Neuron (in vitro differentiated cells): ENCODE results near the gene PARP16.

ENCODE experiments used
- H2AFZ ChIP-seq: one replicate; pipeline ENCODE4 v1.6.1; 2013; ENCODE audit warnings: low read depth, mild to moderate bottlenecking, inconsistent platforms, low read length, moderate library complexity
- H3K27me3 ChIP-seq: one replicate; pipeline ENCODE4 v1.6.1; 2013; ENCODE audit warnings: low read length; ENCODE audit not compliant: insufficient read depth
- H3K36me3 ChIP-seq: one replicate; pipeline ENCODE4 v1.6.1; 2013; ENCODE audit warnings: low read length; ENCODE audit not compliant: insufficient read depth
- H3K4me1 ChIP-seq: one replicate; pipeline ENCODE4 v1.6.1; 2013; ENCODE audit warnings: low read length; ENCODE audit not compliant: insufficient read depth
- H3K4me3 ChIP-seq: 2 replicates; pipeline ENCODE4 v1.5.1; 2013; ENCODE audit warnings: mild to moderate bottlenecking, low read length, moderate library complexity
- H3K9me3 ChIP-seq: one replicate; pipeline ENCODE4 v1.6.1; 2013; ENCODE audit warnings: low read length

The PARP16 gene

DNA sequence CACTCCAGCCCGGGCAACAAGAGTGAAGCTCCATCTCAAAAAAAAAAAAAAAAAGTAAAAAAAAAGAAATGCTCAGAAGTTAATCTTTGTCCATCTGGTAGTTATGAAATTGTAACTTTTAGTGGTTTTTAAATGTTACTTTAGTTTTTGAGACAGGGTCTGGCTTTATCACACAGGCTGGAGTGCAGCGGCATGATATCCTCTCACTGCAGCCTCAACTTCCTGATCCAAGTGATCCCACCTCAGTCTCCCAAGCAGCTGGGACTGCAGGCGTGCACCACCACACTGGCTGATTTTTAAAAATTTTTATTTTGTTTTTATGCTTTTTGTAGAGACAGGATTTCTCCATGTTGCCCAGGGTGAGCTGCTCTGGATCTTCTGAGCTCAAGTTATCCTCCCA is 19.1 kb upstream of the PARP16 start:
- Histone ChIP-seq H3K4me1 (peaks cover 6% of the 10 kb centered on the region), H2AFZ (no peak overlapping the region), H3K27me3 (no peaks in the 10 kb centered on the region), H3K9me3 (no peaks in the 10 kb centered on the region), H3K4me3 (no peak overlapping the region), H3K36me3 (no peaks in the 10 kb centered on the region)

DNA sequence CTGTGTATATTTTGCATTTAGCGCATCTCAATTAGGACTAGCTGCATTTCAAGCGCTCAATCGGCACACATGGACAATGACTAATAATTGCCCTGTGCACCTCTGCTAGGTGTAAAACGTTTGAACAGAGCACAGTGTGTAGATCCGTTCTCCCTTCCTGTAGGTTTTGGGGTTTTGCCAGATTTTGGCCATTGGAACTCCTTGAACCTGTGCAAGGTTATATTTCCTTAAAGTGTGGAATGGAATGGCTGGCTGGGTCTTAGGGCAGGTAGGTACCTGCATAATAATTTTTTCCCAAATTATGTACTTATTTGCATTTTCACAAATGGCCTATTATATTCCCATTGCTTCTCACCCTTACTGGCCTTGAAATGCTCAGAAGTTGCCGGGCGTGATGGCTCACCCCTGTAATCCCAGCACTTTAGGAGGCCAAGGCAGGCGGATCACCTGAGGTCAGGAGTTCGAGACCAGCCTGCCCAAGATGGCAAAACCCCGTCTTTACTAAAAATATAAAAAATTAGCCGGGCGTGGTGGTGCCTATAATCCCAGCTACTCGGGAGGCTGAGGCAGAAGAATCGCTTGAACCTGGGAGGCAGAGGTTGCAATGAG is 18.6 kb upstream of the PARP16 start:
- H3K36me3 ChIP-seq: no peaks in the 10 kb centered on the region
- H3K4me1 ChIP-seq: peaks cover 6% of the 10 kb centered on the region
- H3K27me3 ChIP-seq: no peaks in the 10 kb centered on the region
- no peaks in the 10 kb centered on the region for H3K9me3 ChIP-seq
- no peak overlapping the region for H2AFZ ChIP-seq
- H3K4me3 ChIP-seq: no peak overlapping the region

DNA sequence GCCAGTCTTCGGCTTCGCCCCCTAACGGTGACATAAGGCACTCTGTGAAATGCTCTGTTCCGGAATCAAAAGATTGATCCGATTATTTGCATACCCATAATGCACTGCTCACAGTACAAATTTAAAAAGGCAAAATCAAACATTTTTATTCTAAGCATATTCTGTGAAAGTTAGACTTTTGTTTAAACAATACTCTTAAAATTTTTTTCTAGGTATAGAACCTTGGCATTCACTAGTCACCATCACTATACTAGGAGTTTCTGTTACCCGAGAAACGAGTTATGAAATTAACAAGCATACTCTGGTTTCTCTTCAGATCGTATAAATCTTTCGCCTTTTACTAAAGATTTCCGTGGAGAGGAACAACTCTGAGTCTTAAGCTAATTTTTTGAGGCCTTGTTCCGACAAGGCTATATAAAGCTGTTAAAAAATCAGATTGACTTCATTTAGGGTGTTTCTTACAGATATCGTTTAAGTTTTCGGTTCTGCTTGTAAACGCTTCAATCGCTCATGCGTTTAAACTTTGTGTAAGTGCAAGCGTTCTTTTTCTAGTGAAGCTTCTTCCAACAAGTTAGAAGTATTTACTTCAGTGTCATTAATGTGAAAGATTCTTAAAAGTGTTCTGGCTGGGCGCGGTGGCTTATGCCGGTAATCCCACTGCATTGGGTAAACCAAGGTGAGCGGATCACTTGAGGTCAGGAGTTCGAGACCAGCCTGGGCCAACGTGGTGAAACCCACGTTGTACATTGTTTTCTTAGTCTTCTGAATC is 17.9 kb upstream of the PARP16 start, which contains the start of gene RNU5B-1:
Gene RNU5B-1 (plus strand): TSS at position 297 of the 769 bp plus-strand sequence.
- peaks cover 6% of the 10 kb centered on the region for H3K4me1 ChIP-seq
- H3K36me3 ChIP-seq: no peaks in the 10 kb centered on the region
- no peaks in the 10 kb centered on the region for H3K27me3 ChIP-seq
- peak within 1 kb of the TSS; percentile 91 for H2AFZ ChIP-seq
- H3K9me3 ChIP-seq: no peaks in the 10 kb centered on the region
- peak within 1 kb of the TSS; percentile 59 for H3K4me3 ChIP-seq

DNA sequence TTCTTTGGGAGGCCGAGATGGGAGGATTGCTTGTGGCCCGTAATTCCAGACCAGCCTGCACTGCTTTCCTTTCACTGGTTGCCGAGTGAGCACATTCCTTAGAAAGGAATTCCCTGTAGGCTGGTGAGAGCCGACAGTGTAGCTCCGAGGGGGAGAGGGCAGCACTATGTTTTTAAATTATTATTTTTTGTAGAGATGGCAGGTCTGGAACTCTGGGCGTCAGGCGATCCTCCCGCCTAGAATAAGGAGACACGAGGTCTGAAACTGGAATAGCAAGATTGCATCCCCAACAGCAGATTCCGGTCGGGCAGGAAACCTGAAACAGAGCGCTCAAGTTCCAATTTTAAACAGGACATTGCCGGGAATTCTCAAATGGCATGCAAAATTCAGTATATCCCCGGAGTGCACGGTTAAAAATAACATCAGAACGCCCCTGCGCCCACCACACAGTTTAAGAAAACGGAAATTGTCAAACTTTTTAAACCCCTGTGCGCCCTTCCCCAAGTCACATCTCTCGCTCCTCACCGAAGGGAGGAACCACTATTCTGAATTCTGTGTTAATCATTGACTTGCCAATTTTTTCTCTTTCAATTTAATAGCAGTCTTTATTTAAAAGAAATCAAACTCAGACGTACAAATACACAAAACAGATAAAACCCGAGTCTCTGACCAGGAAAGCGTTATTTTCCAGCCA is 17.2 kb upstream of the PARP16 start:
- peak overlapping the region; percentile 59 for H3K4me3 ChIP-seq
- no peaks in the 10 kb centered on the region for H3K36me3 ChIP-seq
- peak overlapping the region; percentile 91 for H2AFZ ChIP-seq
- no peaks in the 10 kb centered on the region for H3K27me3 ChIP-seq
- no peaks in the 10 kb centered on the region for H3K9me3 ChIP-seq
- H3K4me1 ChIP-seq: peaks cover 6% of the 10 kb centered on the region

DNA sequence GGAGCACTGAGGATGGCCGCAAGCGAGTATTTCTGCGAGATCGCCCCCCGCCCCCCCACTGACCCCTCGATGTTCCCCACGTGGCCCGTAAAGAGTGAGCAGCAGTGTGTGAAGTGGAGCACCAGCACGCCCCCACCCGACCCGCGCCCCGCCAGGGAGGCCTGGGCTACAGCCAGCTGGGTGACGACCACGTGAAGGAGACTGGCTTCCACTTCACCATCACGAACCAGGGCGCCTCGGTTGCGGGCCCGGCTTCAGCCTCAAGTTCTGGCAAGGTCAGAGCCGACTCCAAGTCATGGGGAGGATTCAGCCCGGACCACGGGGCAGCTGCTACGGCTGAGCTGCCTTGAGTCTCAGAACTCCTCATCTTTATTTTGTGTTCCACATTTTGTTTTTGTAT is 15.4 kb upstream of the PARP16 start:
- no peaks in the 10 kb centered on the region for H3K9me3 ChIP-seq
- no peak overlapping the region for H3K4me3 ChIP-seq
- no peak overlapping the region for H2AFZ ChIP-seq
- peaks cover 6% of the 10 kb centered on the region for H3K4me1 ChIP-seq
- no peaks in the 10 kb centered on the region for H3K27me3 ChIP-seq
- no peaks in the 10 kb centered on the region for H3K36me3 ChIP-seq

DNA sequence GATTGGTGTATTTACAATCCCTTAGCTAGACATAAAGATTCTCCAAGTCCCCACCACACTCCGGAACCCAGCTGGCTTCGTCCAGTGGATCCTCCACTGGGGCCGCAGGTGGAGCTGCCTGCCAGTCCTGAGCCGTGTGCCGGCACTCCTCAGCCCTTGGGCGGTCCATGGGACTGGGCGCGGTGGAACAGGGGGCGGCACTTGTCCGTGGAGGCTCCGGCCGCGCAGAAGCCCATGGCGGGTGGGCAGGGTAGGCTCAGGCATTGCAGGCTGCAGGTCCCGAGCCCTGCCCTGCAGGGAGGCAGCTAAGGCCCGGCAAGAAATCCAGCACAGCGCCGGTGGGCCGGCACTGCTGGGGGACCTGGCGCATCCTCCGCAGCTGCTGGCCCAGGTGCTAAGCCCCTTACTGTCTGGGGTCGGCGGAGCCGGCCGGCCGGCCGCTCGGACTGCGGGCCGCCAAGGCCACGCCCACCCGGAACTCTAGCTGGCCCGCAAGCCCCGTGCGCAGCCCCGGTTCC is 14.3 kb upstream of the PARP16 start:
- Histone ChIP-seq H3K4me3 (no peak overlapping the region), H3K27me3 (no peaks in the 10 kb centered on the region), H3K4me1 (peaks cover 6% of the 10 kb centered on the region), H3K36me3 (no peaks in the 10 kb centered on the region), H2AFZ (no peak overlapping the region), H3K9me3 (no peaks in the 10 kb centered on the region)

DNA sequence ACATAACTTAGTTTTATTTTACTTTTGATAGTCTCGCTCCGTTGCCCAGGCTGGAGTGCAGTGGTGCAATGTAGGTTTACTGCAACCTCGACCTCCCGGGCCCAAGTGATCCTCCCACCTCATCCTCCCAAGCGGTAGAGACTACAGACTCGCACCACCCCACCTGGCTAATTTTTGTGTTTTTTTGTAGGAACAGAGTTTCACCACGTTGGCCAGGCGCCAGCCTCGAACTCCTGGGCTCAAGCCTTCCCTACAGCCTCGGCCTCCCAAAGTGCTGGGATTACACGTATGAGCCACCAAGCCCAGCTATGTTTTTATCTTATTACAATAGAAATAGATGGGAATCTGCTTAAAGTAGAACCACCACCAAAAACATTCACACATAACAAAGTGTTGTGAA is 12.0 kb upstream of the PARP16 start:
- no peak overlapping the region for H3K4me3 ChIP-seq
- peaks cover 5% of the 10 kb centered on the region for H3K4me1 ChIP-seq
- no peaks in the 10 kb centered on the region for H3K9me3 ChIP-seq
- H2AFZ ChIP-seq: no peak overlapping the region
- H3K36me3 ChIP-seq: no peaks in the 10 kb centered on the region
- no peaks in the 10 kb centered on the region for H3K27me3 ChIP-seq

DNA sequence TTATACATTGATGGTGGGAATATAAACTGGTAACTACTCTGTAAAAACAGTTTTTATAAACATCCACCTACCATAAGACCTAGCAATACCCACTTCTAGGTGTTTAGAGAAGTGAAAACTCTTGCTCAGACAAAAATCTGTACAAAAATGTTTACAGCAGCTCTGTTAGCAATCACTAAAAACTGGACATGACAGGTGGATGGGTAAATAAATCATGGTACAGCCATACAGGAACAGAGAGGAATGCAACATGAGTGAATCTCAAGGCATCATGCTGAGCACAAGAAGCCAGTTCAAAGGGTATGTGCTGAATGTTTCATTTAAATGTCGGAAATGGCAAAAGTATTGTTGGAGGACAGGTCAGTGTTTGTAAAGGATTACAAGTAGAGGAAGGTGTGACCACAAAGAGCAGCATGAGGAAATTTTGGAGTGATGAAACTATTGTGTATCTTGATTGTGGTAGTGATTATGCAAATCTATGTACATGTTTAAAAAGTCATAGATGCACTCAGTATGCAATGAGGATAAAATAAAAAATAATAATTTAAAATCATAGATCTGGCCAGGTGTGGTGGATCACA is 6.3 kb upstream of the PARP16 start:
- Histone ChIP-seq H3K36me3 (no peaks in the 10 kb centered on the region), H2AFZ (no peak overlapping the region), H3K4me1 (peaks cover 2% of the 10 kb centered on the region), H3K9me3 (no peaks in the 10 kb centered on the region), H3K4me3 (no peak overlapping the region), H3K27me3 (no peaks in the 10 kb centered on the region)

DNA sequence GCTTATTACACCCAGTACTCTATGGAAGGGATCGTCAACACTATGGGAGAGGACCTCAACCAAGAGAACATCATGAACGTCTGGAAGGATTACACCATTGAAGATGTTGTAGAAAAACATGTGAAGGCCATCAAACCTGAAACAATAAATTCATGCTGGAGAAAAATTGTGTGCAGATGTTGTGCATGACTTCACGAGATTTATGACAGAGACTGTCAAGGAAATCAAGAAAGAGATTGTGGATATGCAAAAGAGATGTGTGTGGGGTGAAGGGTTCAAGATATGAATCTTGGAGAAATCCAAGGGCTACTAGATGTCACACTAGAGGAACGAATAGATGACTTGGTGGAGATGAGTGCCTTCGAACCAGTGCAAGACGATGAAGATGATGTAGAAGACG is 3.5 kb upstream of the PARP16 start:
- H3K4me3 ChIP-seq: no peak overlapping the region
- H2AFZ ChIP-seq: no peak overlapping the region
- no peaks in the 10 kb centered on the region for H3K9me3 ChIP-seq
- no peaks in the 10 kb centered on the region for H3K27me3 ChIP-seq
- H3K36me3 ChIP-seq: no peaks in the 10 kb centered on the region
- H3K4me1 ChIP-seq: peaks cover 14% of the 10 kb centered on the region

DNA sequence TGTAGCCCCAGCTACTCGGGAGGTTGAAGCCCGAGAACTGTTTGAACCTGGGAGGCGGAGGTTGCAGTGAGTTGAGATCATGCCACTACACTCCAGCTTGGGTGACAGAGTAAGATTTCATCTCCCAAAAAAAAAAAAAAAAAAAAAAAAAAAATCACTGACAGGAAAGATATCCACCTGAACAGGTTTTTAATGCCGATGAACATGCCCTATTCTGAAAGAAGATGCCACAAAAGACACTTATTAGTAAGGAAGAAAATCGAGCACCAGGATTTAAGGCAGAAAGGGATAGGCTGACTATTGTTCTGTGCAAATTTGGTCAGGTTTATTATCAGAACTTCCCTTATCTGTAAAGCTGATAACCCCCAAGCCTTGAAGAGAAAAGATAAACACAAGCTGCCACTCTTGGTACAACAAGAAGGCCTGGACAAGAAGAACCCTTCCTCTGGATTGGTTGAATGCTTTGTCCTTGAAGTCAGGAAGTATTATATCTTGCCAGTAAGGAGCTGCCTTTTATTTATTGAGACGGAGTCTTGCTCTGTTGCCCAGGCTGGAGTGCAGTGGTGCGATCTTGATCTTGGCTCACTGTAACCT is 2.7 kb upstream of the PARP16 start:
- Histone ChIP-seq H2AFZ (no peak overlapping the region), H3K27me3 (no peaks in the 10 kb centered on the region), H3K9me3 (no peaks in the 10 kb centered on the region), H3K4me1 (peaks cover 14% of the 10 kb centered on the region), H3K4me3 (no peak overlapping the region), H3K36me3 (no peaks in the 10 kb centered on the region)

DNA sequence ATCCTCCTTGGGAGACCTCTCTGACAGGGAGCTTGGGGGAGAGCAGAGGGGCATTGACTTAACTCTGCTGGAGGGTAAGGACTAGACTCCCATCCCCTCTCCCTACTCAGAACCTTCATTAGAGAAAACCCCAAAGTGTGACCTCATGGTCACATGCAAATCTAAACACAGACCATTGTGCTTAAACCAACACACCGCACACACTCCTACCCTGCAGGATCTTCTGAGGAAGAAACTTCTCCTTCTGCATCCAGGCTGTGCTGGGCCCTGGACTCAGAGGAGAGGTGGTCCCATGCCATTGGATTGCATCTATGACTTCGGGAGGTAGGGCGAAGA is 805 bp upstream of the PARP16 start:
- H3K36me3 ChIP-seq: peaks cover 3% of the 10 kb centered on the region
- no peaks in the 10 kb centered on the region for H3K9me3 ChIP-seq
- peaks cover 12% of the 10 kb centered on the region for H3K4me1 ChIP-seq
- no peak overlapping the region for H3K4me3 ChIP-seq
- H2AFZ ChIP-seq: peak overlapping the region; percentile 38
- H3K27me3 ChIP-seq: no peaks in the 10 kb centered on the region

DNA sequence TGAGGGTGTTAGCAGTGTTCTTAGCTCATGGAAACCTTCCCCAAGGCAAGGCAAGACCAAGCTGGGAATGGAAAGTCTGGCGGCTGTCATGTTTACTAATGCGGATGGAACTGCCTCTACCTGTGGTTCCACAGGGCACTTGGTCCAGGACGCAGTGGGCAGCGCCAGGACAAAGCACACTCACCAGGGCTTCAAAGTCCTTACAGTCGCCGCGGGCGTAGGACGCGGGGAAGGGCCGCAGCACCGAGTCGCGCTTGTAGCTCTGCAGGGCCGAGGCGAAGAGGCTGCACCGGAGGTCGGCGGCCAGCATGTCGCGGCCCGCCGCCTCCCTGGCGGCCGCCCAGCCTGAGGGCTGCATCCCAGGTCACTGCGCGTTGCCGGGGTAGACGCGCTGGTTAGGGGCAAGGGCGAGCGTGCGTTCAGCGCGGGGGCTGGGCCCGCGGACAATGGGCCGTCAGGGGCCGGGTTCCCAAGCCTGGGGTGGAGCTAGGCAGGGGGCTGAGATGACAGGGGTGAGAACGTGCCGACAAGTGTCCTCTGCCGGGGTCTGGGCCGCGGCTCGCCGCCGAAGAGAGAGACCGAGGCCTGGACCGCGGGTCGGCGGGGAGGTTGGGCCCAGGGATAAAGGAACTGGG is 497 bp downstream of the PARP16 start:
- peak overlapping the region; percentile 9 for H2AFZ ChIP-seq
- H3K36me3 ChIP-seq: peaks cover 3% of the 10 kb centered on the region
- peaks cover 12% of the 10 kb centered on the region for H3K4me1 ChIP-seq
- peak overlapping the region; percentile 53 for H3K4me3 ChIP-seq
- no peaks in the 10 kb centered on the region for H3K9me3 ChIP-seq
- H3K27me3 ChIP-seq: no peaks in the 10 kb centered on the region
